ENCODE data around the gene LMAN1L.

- TF ChIP-seq CTCF (IDR thresholded peaks at IDR 0.05) (no peak), POLR2A (IDR thresholded peaks at IDR 0.05) (no peak), EP300 (IDR thresholded peaks at IDR 0.05) (no peak)
These were observed 27.2 kb upstream of the LMAN1L start for GRCh38 chr15:74785194-74786032.

All from ovary (tissue), 3 donors.